ENCODE measurements around the gene UBE2J2. TPM values are rescaled to one million over a fixed set of nuclear protein-coding genes. Genes with fewer than 3 reads are reported as not detected.

The UBE2J2 gene
- total RNA-seq, 4 donors from 2014 or later = 33.0 to 58.4 (median 36.2) TPM

DNA sequence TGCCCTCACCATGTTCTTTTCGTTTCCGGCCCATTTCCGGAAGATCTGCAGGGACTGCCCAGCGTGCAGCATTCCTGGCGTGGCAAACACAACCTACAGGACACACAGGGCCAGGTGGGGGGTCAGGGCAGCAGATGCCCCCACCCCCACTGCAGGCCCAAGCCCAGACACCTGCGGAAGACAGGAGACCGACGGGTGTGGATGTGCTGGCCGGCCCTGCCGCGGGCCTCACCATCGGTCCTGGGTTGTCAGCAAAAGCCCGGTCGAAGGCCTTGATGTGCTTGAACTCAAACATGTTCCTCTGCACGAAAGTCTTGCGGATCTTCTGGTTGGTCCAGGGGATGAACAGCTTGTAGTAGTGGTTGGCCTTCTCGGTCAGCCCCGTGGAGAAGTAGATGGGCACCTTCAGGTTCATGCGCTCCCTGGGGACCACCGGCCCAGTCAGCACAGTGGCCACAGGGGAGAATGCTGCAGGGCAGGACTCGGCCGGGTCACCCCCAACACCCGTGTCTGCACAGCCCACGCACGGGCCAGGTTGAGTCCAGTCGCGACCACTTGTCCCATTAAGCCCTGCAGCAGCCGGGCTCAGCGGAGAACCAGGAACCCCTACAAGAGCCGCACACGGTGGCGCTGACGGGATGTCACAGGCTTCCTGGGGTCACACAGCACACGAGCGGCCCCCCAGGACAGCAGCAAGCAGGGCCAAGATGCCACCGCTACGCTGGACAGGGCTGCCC, 40.0 kb upstream of the UBE2J2 start:
- 93% methylated on average over 8 to 30 of the region's 37 CpGs for WGBS, 2 donors
- Histone ChIP-seq H3K27ac (no peak overlapping the region), H3K36me3 (peaks cover 41 to 42% of the 10 kb centered on the region in 2 donors), H3K4me3 (replicated peaks in 1 of 3) (no peak overlapping the region), H3K27me3 (no peaks in the 10 kb centered on the region), H3K4me1 (peaks cover 12 to 18% of the 10 kb centered on the region in 2 donors), H3K9me3 (no peaks in the 10 kb centered on the region)
- intact Hi-C loops (cut with DNase I) = no loop called here
- no peak for DNase-seq
- no peak for TF ChIP-seq POLR2A (IDR thresholded peaks at IDR 0.05)
- no peak for TF ChIP-seq CTCF (IDR thresholded peaks at IDR 0.05)

DNA sequence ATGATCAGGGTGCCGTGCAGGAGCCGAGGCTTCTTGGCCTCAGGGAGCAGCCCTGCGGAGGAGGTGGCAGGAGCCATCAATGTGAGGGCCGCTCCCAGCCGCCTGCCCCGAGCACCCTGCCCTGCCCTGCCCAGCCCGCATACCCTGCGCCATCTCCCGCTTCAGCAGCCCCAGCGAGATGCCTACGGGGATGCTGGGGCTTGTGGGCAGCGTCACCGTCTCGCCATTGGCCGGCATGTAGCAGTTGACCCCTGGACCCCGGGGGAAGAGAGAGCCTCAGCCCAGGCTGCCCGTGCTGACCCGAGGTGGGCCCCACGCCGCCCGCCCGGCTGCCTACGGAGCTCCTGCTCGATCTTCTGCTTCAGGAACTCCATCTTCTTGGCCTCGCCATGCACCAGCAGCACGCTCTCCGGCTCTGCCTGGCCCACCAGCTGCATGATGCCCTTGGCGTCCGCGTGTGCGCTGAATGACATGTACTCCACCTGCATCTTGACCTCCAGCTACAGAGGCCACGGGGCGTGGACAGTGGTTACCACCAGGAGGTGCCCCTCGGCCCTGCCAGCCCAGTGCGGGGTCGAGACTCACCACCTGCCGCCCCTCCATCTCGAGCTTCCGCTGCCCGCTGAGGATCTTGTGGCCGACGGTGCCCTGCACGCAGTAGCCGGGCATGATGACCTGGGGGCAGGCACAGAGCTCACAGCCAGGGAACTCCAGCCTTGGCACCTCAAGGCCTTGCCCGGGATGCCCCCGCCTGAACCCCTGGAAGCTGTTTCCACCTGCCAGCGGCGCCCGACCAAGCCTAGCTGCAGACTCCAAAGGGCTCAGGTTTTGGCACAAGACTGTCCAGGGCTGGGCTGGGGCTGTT, 39.0 kb upstream of the UBE2J2 start:
- Histone ChIP-seq H3K9me3 (no peaks in the 10 kb centered on the region), H3K4me3 (replicated peaks in 1 of 3) (no peak overlapping the region), H3K27me3 (no peaks in the 10 kb centered on the region), H3K27ac (no peak overlapping the region), H3K36me3 (peaks cover 41 to 42% of the 10 kb centered on the region in 2 donors), H3K4me1 (peaks cover 8 to 9% of the 10 kb centered on the region in 2 donors)
- 92 to 96% methylated on average over 20 to 28 of the region's 49 CpGs for WGBS, 2 donors
- TF ChIP-seq POLR2A (IDR thresholded peaks at IDR 0.05) = no peak
- TF ChIP-seq CTCF (IDR thresholded peaks at IDR 0.05) = no peak
- no peak for DNase-seq
- intact Hi-C loops (cut with DNase I) = no loop called here

DNA sequence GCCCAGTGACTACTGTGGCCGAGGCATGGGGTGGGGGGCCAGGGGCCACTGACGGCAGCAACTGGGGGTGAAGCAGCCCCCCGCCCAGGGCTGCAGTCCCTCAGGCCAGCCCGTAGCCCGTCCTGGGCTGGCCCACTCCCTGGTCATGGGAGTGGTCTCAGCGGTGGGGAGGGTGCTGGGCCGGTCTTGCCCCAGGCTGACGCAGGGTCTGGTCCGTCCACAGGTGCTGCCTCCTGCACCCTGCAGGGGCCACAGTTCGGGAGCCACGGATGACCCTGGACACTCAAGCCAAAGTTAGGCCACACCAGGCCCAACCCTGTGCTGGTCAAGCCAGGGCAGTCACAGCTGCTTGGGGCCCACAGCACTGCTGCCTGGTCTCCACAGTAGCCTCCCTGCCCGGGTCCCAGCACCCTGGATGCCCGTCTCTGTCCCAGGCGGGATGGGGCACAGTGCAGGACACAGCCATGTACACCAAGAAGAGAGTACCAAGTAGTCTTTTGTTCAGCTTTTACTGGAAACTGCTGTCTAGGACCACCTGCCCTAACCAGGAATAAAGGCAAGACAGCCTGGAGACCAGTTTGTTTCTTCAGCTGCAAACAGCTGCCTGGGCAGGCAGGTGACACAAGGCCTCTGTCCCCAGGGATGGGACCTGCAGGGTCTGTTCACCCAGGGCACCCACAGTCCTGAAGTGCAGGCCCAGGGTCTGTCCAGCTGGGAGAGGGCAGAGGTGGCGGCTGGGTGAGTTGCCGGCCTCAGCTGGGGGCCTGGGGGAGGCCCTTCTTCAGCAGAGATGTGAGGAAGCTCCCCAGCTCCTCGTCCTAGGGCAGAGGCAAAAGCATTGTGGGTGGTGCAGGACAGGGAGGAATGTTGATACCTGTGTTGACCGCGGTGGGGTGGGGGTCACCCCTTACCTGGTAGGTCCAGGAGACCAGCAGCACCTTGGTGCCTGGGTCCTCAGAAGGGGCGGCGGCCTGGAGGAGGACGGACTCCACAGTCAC, 37.8 kb upstream of the UBE2J2 start:
- intact Hi-C loops (cut with DNase I) = no loop called here
- TF ChIP-seq POLR2A (IDR thresholded peaks at IDR 0.05) = no peak
- TF ChIP-seq CTCF (IDR thresholded peaks at IDR 0.05) = no peak
- no peak for DNase-seq
- no peak overlapping the region for H3K27ac ChIP-seq
- WGBS, 2 donors = 91 to 93% methylated on average over 7 to 9 of the region's 22 CpGs
- H3K36me3 ChIP-seq = peaks cover 41 to 42% of the 10 kb centered on the region in 2 donors
- no peak overlapping the region for H3K4me3 ChIP-seq (replicated peaks in 1 of 3)
- peaks cover 17% of the 10 kb centered on the region in 2 donors for H3K4me1 ChIP-seq
- no peaks in the 10 kb centered on the region for H3K27me3 ChIP-seq
- H3K9me3 ChIP-seq = no peaks in the 10 kb centered on the region

DNA sequence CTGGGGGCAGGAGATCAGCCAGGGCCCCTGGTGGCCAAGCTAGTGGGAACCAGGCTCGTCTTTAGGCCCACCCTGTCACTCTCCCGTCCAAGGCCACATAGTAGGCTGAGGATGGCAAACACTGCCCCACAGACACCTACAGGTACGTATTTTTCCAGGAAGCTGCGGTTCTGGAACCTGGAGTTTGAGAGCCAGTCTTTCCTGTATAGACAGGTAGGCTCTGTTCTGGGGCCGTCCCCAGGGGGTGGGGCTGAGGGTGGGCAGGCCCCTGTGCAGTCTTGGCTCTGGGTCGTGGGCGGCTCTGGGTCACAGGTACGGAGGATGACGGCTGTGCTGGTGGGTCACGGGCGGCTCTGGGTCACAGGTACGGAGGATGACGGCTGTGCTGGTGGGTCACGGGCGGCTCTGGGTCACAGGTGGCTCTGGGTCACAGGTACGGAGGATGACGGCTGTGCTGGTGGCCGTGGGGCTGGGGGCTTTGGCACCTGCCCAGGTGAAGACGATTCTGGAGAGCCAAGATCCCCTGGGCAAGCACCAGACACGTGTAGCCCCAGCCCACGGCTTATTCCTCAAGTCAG, 36.9 kb upstream of the UBE2J2 start:
- WGBS, 2 donors = 87 to 94% methylated on average over 21 of the region's 21 CpGs
- no peak for DNase-seq
- Histone ChIP-seq H3K4me3 (replicated peaks in 1 of 3) (no peak overlapping the region), H3K27ac (no peak overlapping the region), H3K27me3 (no peaks in the 10 kb centered on the region), H3K36me3 (peaks cover 38 to 41% of the 10 kb centered on the region in 2 donors), H3K4me1 (peaks cover 25 to 26% of the 10 kb centered on the region in 2 donors), H3K9me3 (no peaks in the 10 kb centered on the region)
- TF ChIP-seq POLR2A (IDR thresholded peaks at IDR 0.05) = no peak
- no peak for TF ChIP-seq CTCF (IDR thresholded peaks at IDR 0.05)
- intact Hi-C loops (cut with DNase I) = no loop called here
